D721Med (cell line): ENCODE results near the gene BTG2.

Source experiments
- DNase-seq: peaks from one replicate; pipeline ENCODE4 v3.0.0; 2011; ENCODE audit warnings: low spot score; ENCODE audit not compliant: insufficient read length
- FAIRE-seq: peaks from 2 replicates; lab custom pipeline; 2011; peaks lifted over from hg19 to GRCh38; lab: Jason Lieb, UNC
- CTCF ChIP-seq: IDR thresholded peaks from 2 replicates; pipeline ENCODE4 v1.5.1; 2012; ENCODE audit warnings: mild to moderate bottlenecking, control low read depth; ENCODE audit not compliant: insufficient read depth; ENCODE audit errors: missing control alignments

The BTG2 gene

GRCh38 chr1:203272633-203273205 is 32.6 kb upstream of the BTG2 start:
- FAIRE-seq = no peak
- no peak for DNase-seq
- no peak for TF ChIP-seq CTCF

- TF ChIP-seq CTCF = peak; percentile 99
- FAIRE-seq (no peak), DNase-seq (peak; percentile 73)
Measured at GRCh38 chr1:203273206-203273868, 32.0 kb upstream of the BTG2 start.

- DNase-seq = no peak
- no peak for FAIRE-seq
- TF ChIP-seq CTCF = no peak
Measured at GRCh38 chr1:203273869-203274602, 31.3 kb upstream of the BTG2 start.

GRCh38 chr1:203274603-203275381 is 30.5 kb upstream of the BTG2 start:
- FAIRE-seq = no peak
- DNase-seq = no peak
- no peak for TF ChIP-seq CTCF

- no peak for FAIRE-seq
- DNase-seq = no peak
- no peak for TF ChIP-seq CTCF
Measured at GRCh38 chr1:203275656-203276272, 29.6 kb upstream of the BTG2 start.

- DNase-seq (no peak), FAIRE-seq (no peak)
- TF ChIP-seq CTCF = no peak
Measured at GRCh38 chr1:203276408-203276807, 28.9 kb upstream of the BTG2 start.
